BLaER1 treated with 17β-estradiol and CSF1 and Interleukin-3, amounts not matched to agents 10 nM and 100 nM (cell line): Measurements from ENCODE around the gene PRC1.

Experiments used
- H3K27ac ChIP-seq, 11 experiments: shearing (Covaris generic); formaldehyde crosslinking; 2 replicates each; pipeline ENCODE4 v1.8.1; 2022
- H3K27me3 ChIP-seq, 11 experiments: shearing (Covaris generic); formaldehyde crosslinking; 2 replicates each; pipeline ENCODE4 v1.8.1; 2022
- H3K36me3 ChIP-seq, 11 experiments: shearing (Covaris generic); formaldehyde crosslinking; 2 replicates each; pipeline ENCODE4 v1.8.1; 2022
- H3K4me1 ChIP-seq, 10 experiments: shearing (Covaris generic); formaldehyde crosslinking; 2 replicates each; pipeline ENCODE4 v1.8.1; 2022
- H3K4me2 ChIP-seq, 11 experiments: shearing (Covaris generic); formaldehyde crosslinking; 2 replicates each; pipeline ENCODE4 v1.8.1; 2022
- H3K4me3 ChIP-seq, 10 experiments: shearing (Covaris generic); formaldehyde crosslinking; 2 replicates each; pipeline ENCODE4 v1.8.1; 2022
- H3K9ac ChIP-seq, 11 experiments: shearing (Covaris generic); formaldehyde crosslinking; 2 replicates each; pipeline ENCODE4 v1.8.1; 2022
- H3K9me3 ChIP-seq, 11 experiments: shearing (Covaris generic); formaldehyde crosslinking; replicated peaks in 1 of 11; 2 replicates each; pipeline ENCODE4 v1.8.1; 2022
- H4K20me1 ChIP-seq, 11 experiments: shearing (Covaris generic); formaldehyde crosslinking; 2 replicates each; pipeline ENCODE4 v1.8.1; 2022
- Cebpa-rat ChIP-seq, 11 experiments: shearing (Covaris generic); IDR thresholded peaks; 2 replicates each; pipeline ENCODE4 v1.8.1; 2022

The PRC1 gene

GRCh38 chr15:90982135-90982534 is 12.2 kb downstream of the PRC1 start:
- H3K9ac ChIP-seq = peak overlapping the region in 4 of 11 experiments; percentile 32 to 48 (median 39); a peak in 7 of 22 replicates
- H3K4me3 ChIP-seq = peak overlapping the region in 4 of 10 experiments; percentile 14 to 36 (median 26); a peak in 2 of 20 replicates
- TF ChIP-seq Cebpa-rat (IDR thresholded peaks at IDR 0.05) = peak in 8 of 11 experiments; percentile 12 to 86 (median 66); a peak in 11 of 22 replicates
- H3K4me2 ChIP-seq = peak overlapping the region; percentile 39 to 81 (median 75); a peak in 21 of 22 replicates
- H3K36me3 ChIP-seq = peaks cover 8 to 91% (median 76%) of the 10 kb centered on the region in 11 experiments; a peak in 20 of 22 replicates
- H3K27ac ChIP-seq = peak overlapping the region in 10 of 11 experiments; percentile 38 to 79 (median 70); a peak in 20 of 22 replicates
- H3K4me1 ChIP-seq = peaks cover 24 to 49% (median 36%) of the 10 kb centered on the region in 10 experiments
- H3K9me3 ChIP-seq = no peaks in the 10 kb centered on the region
- H4K20me1 ChIP-seq = peaks cover 0 to 31% (median 5%) of the 10 kb centered on the region in 11 experiments; a peak in 11 of 22 replicates
- H3K27me3 ChIP-seq = no peaks in the 10 kb centered on the region

GRCh38 chr15:90981681-90982080 is 12.7 kb downstream of the PRC1 start:
- peak overlapping the region in 1 of 10 experiments; percentile 31; a peak in 1 of 20 replicates for H3K4me3 ChIP-seq
- no peaks in the 10 kb centered on the region for H3K9me3 ChIP-seq
- peak overlapping the region; percentile 39 to 81 (median 75); a peak in 21 of 22 replicates for H3K4me2 ChIP-seq
- peak overlapping the region in 3 of 11 experiments; percentile 31 to 48 (median 40); a peak in 4 of 22 replicates for H3K9ac ChIP-seq
- H3K4me1 ChIP-seq = peaks cover 20 to 44% (median 31%) of the 10 kb centered on the region in 10 experiments
- no peak for TF ChIP-seq Cebpa-rat (IDR thresholded peaks at IDR 0.05)
- peaks cover 8 to 96% (median 80%) of the 10 kb centered on the region in 11 experiments; a peak in 20 of 22 replicates for H3K36me3 ChIP-seq
- peak overlapping the region in 10 of 11 experiments; percentile 38 to 79 (median 70); a peak in 20 of 22 replicates for H3K27ac ChIP-seq
- H3K27me3 ChIP-seq = no peaks in the 10 kb centered on the region
- peaks cover 0 to 27% (median under 1%) of the 10 kb centered on the region in 11 experiments; a peak in 10 of 22 replicates for H4K20me1 ChIP-seq

GRCh38 chr15:90979582-90979981 is 14.8 kb downstream of the PRC1 start:
- no peaks in the 10 kb centered on the region for H3K27me3 ChIP-seq
- H3K4me2 ChIP-seq = no peak overlapping the region
- H3K4me1 ChIP-seq = peaks cover 11 to 34% (median 26%) of the 10 kb centered on the region in 10 experiments; a peak in 19 of 20 replicates
- H3K9me3 ChIP-seq = no peaks in the 10 kb centered on the region
- no peak overlapping the region for H3K4me3 ChIP-seq
- H3K9ac ChIP-seq = no peak overlapping the region
- no peak for TF ChIP-seq Cebpa-rat (IDR thresholded peaks at IDR 0.05)
- H4K20me1 ChIP-seq = peaks cover 0 to 10% (median 0%) of the 10 kb centered on the region in 11 experiments; a peak in 6 of 22 replicates
- H3K36me3 ChIP-seq = peaks cover 21 to 100% (median 98%) of the 10 kb centered on the region in 11 experiments
- H3K27ac ChIP-seq = peak overlapping the region in 3 of 11 experiments; percentile 35 to 44 (median 40); a peak in 4 of 22 replicates

GRCh38 chr15:90974216-90974615 is 20.1 kb downstream of the PRC1 start:
- H3K27ac ChIP-seq = no peak overlapping the region
- no peak for TF ChIP-seq Cebpa-rat (IDR thresholded peaks at IDR 0.05)

GRCh38 chr15:90972133-90972532 is 22.2 kb downstream of the PRC1 start:
- Histone ChIP-seq H3K9ac (no peak overlapping the region), H4K20me1 (peaks cover 0 to 13% (median 0%) of the 10 kb centered on the region in 11 experiments; a peak in 7 of 22 replicates), H3K9me3 (no peaks in the 10 kb centered on the region), H3K27me3 (no peaks in the 10 kb centered on the region), H3K4me1 (no peaks in the 10 kb centered on the region), H3K4me3 (no peak overlapping the region), H3K27ac (no peak overlapping the region), H3K36me3 (peaks cover 59 to 100% (median 100%) of the 10 kb centered on the region in 11 experiments), H3K4me2 (no peak overlapping the region)
- no peak for TF ChIP-seq Cebpa-rat (IDR thresholded peaks at IDR 0.05)

More at GRCh38 chr15:90974216-90974615, 20.1 kb downstream of the PRC1 start:
- peaks cover 0 to 4% (median 0%) of the 10 kb centered on the region in 11 experiments; a peak in 5 of 22 replicates for H4K20me1 ChIP-seq
- H3K36me3 ChIP-seq = peaks cover 38 to 100% (median 98%) of the 10 kb centered on the region in 11 experiments
- no peaks in the 10 kb centered on the region for H3K4me1 ChIP-seq
- H3K27me3 ChIP-seq = no peaks in the 10 kb centered on the region
- no peak overlapping the region for H3K4me2 ChIP-seq
- H3K9me3 ChIP-seq = no peaks in the 10 kb centered on the region
- no peak overlapping the region for H3K4me3 ChIP-seq
- H3K9ac ChIP-seq = no peak overlapping the region

- TF ChIP-seq Cebpa-rat (IDR thresholded peaks at IDR 0.05) = no peak
- H3K36me3 ChIP-seq = peaks cover 65 to 100% (median 100%) of the 10 kb centered on the region in 11 experiments
- H3K4me2 ChIP-seq = no peak overlapping the region
These were observed 24.1 kb downstream of the PRC1 start for GRCh38 chr15:90970274-90970673.

GRCh38 chr15:90968434-90968833 is 25.9 kb downstream of the PRC1 start:
- H3K9ac ChIP-seq = 0 out of 22 replicates have a peak overlapping the region, but pooled peaks of 1 of the 11 experiments have one; percentile 4
- H3K27me3 ChIP-seq = no peaks in the 10 kb centered on the region
- no peak for TF ChIP-seq Cebpa-rat (IDR thresholded peaks at IDR 0.05)
- H3K4me1 ChIP-seq = no peaks in the 10 kb centered on the region
- H3K4me3 ChIP-seq = no peak overlapping the region
- H3K9me3 ChIP-seq = no peaks in the 10 kb centered on the region
- no peak overlapping the region for H3K27ac ChIP-seq
- H4K20me1 ChIP-seq = peaks cover 0 to 34% (median 0%) of the 10 kb centered on the region in 11 experiments; a peak in 8 of 22 replicates
- H3K4me2 ChIP-seq = no peak overlapping the region
- peaks cover 51 to 100% (median 98%) of the 10 kb centered on the region in 11 experiments for H3K36me3 ChIP-seq

More at GRCh38 chr15:90970274-90970673, 24.1 kb downstream of the PRC1 start:
- Histone ChIP-seq H3K9ac (no peak overlapping the region), H3K9me3 (no peaks in the 10 kb centered on the region), H4K20me1 (peaks cover 0 to 32% (median 0%) of the 10 kb centered on the region in 11 experiments; a peak in 8 of 22 replicates), H3K4me3 (no peak overlapping the region), H3K27ac (no peak overlapping the region), H3K27me3 (no peaks in the 10 kb centered on the region), H3K4me1 (no peaks in the 10 kb centered on the region)

GRCh38 chr15:90967206-90967605 is 27.1 kb downstream of the PRC1 start:
- no peaks in the 10 kb centered on the region; a peak in 1 of 20 replicates for H3K4me1 ChIP-seq
- H3K9ac ChIP-seq = no peak overlapping the region
- H3K36me3 ChIP-seq = peaks cover 56 to 100% (median 98%) of the 10 kb centered on the region in 11 experiments
- H3K9me3 ChIP-seq = no peaks in the 10 kb centered on the region
- H3K4me3 ChIP-seq = no peak overlapping the region
- no peak for TF ChIP-seq Cebpa-rat (IDR thresholded peaks at IDR 0.05)
- no peak overlapping the region for H3K4me2 ChIP-seq
- peaks cover 0 to 36% (median 0%) of the 10 kb centered on the region in 11 experiments; a peak in 9 of 22 replicates for H4K20me1 ChIP-seq
- no peaks in the 10 kb centered on the region for H3K27me3 ChIP-seq
- no peak overlapping the region for H3K27ac ChIP-seq

GRCh38 chr15:90966262-90966661 is 28.1 kb downstream of the PRC1 start:
- peaks cover 0 to 5% (median 1%) of the 10 kb centered on the region in 10 experiments; a peak in 10 of 20 replicates for H3K4me1 ChIP-seq
- no peak overlapping the region for H3K4me3 ChIP-seq
- H4K20me1 ChIP-seq = peaks cover 0 to 46% (median 0%) of the 10 kb centered on the region in 11 experiments; a peak in 9 of 22 replicates
- H3K36me3 ChIP-seq = peaks cover 66 to 100% (median 98%) of the 10 kb centered on the region in 11 experiments
- no peak for TF ChIP-seq Cebpa-rat (IDR thresholded peaks at IDR 0.05)
- H3K27ac ChIP-seq = no peak overlapping the region
- H3K9me3 ChIP-seq = no peaks in the 10 kb centered on the region
- no peak overlapping the region for H3K4me2 ChIP-seq
- no peak overlapping the region for H3K9ac ChIP-seq
- no peaks in the 10 kb centered on the region for H3K27me3 ChIP-seq
